SK-N-SH (cell line): ENCODE data around the gene KMT2E. TPM values are rescaled to one million over a fixed set of nuclear protein-coding genes. Genes with fewer than 3 reads are reported as not detected.

Experiments
- CTCF ChIA-PET: fragments of 300-600, 350-600 bp; formaldehyde crosslinking; extraction: SDS; loops from one replicate; lab custom pipeline; 2021; lab: Yijun Ruan, JAX
- POLR2A ChIA-PET: fragments of 350-600 bp; sonication (Branson Sonifier 250); formaldehyde crosslinking; extraction: SDS; loops from one replicate; lab custom pipeline; 2020; ENCODE audit warnings: antibody characterized with exemption, inconsistent platforms; lab: Yijun Ruan, JAX
- DNase-seq: peaks from one replicate; pipeline ENCODE4 v3.0.0; 2012
- H2AFZ ChIP-seq: fragments of 200-600 bp; sonication (generic); 2 replicates; pipeline ENCODE4 v1.8.1; 2016; ENCODE audit warnings: antibody characterized with exemption, mild to moderate bottlenecking, low read depth
- H3F3A ChIP-seq: fragments of 200-600 bp; sonication (generic); replicated peaks from 2 replicates; pipeline ENCODE3; 2016; ENCODE audit warnings: antibody characterized with exemption, mild to moderate bottlenecking; ENCODE audit not compliant: insufficient read depth
- H3K27ac ChIP-seq, 2 experiments: fragments of 200-500 bp in 1 of 2; fragments of 200-600 bp in 1 of 2; sonication (Bioruptor generic) in 1 of 2; sonication (generic), shearing (Covaris generic) in 1 of 2; 2 replicates each; pipeline versions ENCODE4 v1.5.1 to v1.6.1; 2014 to 2016; ENCODE audit warnings: low read depth in 2 of 2, inconsistent platforms in 1 of 2, low read length in 1 of 2, mild to moderate bottlenecking in 1 of 2, mixed read lengths in 1 of 2
- H3K27me3 ChIP-seq: fragments of 200-600 bp; sonication (generic), shearing (Covaris generic); 2 replicates; pipeline ENCODE4 v1.6.1; 2016; ENCODE audit warnings: mixed run types; ENCODE audit not compliant: insufficient read depth
- H3K36me3 ChIP-seq, 2 experiments: fragments of 200-500 bp in 1 of 2; fragments of 200-600 bp in 1 of 2; sonication (Bioruptor generic) in 1 of 2; sonication (generic) in 1 of 2; replicated peaks in 1 of 2; 2 replicates each; pipeline versions ENCODE3 to v1.5.1; 2014 to 2016; ENCODE audit warnings: low read length in 1 of 2, mild to moderate bottlenecking in 1 of 2; ENCODE audit not compliant: insufficient read depth in 2 of 2, control insufficient read depth in 1 of 2
- H3K4me1 ChIP-seq, 2 experiments: fragments of 200-500 bp in 1 of 2; fragments of 200-600 bp in 1 of 2; sonication (Bioruptor generic) in 1 of 2; sonication (generic), shearing (Covaris generic) in 1 of 2; 2 replicates each; pipeline versions ENCODE4 v1.5.1 to v1.6.1; 2014 to 2016; ENCODE audit warnings: low read depth in 1 of 2, low read length in 1 of 2, mixed run types in 1 of 2; ENCODE audit not compliant: insufficient read depth in 2 of 2, control insufficient read depth in 1 of 2
- H3K4me2 ChIP-seq: fragments of 200-600 bp; sonication (generic), shearing (Covaris generic); 2 replicates; pipeline ENCODE4 v1.6.1; 2017; ENCODE audit warnings: mixed run types
- H3K4me3 ChIP-seq, 2 experiments: fragments of 200-500 bp in 1 of 2; fragments of 200-600 bp in 1 of 2; sonication (Bioruptor generic) in 1 of 2; sonication (generic), shearing (Covaris generic) in 1 of 2; 2 replicates each; pipeline versions ENCODE4 v1.5.1 to v1.8.1; 2014 to 2016; ENCODE audit warnings: low read depth in 2 of 2, inconsistent platforms in 1 of 2, low read length in 1 of 2, mild to moderate bottlenecking in 1 of 2, mixed read lengths in 1 of 2, moderate library complexity in 1 of 2
- H3K79me2 ChIP-seq: fragments of 200-600 bp; sonication (generic); 2 replicates; pipeline ENCODE4 v1.8.1; 2017; ENCODE audit warnings: mild to moderate bottlenecking; ENCODE audit not compliant: insufficient read depth
- H3K9ac ChIP-seq: fragments of 200-600 bp; sonication (generic); 2 replicates; pipeline ENCODE4 v1.6.1; 2017; ENCODE audit warnings: mixed run types
- H3K9me2 ChIP-seq: fragments of 200-600 bp; sonication (generic); 2 replicates; pipeline ENCODE4 v1.6.1; 2017; ENCODE audit warnings: mixed run types
- H3K9me3 ChIP-seq: fragments of 200-600 bp; sonication (generic); 2 replicates; pipeline ENCODE4 v1.6.1; 2017; ENCODE audit warnings: mixed run types, mild to moderate bottlenecking, moderate library complexity
- H4K20me1 ChIP-seq: fragments of 200-600 bp; sonication (generic); 2 replicates; pipeline ENCODE4 v1.6.1; 2017; ENCODE audit warnings: mild to moderate bottlenecking, mixed run types; ENCODE audit not compliant: insufficient read depth
- FOXM1 ChIP-seq: IDR thresholded peaks from 2 replicates; pipeline ENCODE4 v1.4.0; 2012; ENCODE audit warnings: low read depth, mild to moderate bottlenecking
- MAX ChIP-seq: IDR thresholded peaks from 2 replicates; pipeline ENCODE4 v1.4.0; 2012; ENCODE audit warnings: low read depth
- MEF2A ChIP-seq: IDR thresholded peaks from 2 replicates; pipeline ENCODE4 v1.4.0; 2012; ENCODE audit warnings: low read depth, borderline replicate concordance
- PBX3 ChIP-seq: IDR thresholded peaks from 2 replicates; pipeline ENCODE4; 2012
- POLR2AphosphoS5 ChIP-seq: IDR thresholded peaks from 2 replicates; pipeline ENCODE4 v1.6.1; 2012; ENCODE audit warnings: low read depth, low read length
- RAD21 ChIP-seq: IDR thresholded peaks from 2 replicates; pipeline ENCODE4 v1.6.1; 2012; ENCODE audit warnings: mild to moderate bottlenecking, low read length
- SIN3A ChIP-seq: IDR thresholded peaks from 2 replicates; pipeline ENCODE4 v1.6.1; 2012; ENCODE audit warnings: low read depth, mild to moderate bottlenecking, low read length, moderate library complexity, borderline replicate concordance
- USF2 ChIP-seq: fragments of 150-350 bp; IDR thresholded peaks from 2 replicates; pipeline ENCODE4 v1.6.1; 2017; ENCODE audit warnings: antibody characterized with exemption, low read length, low read depth, borderline replicate concordance
- ZBTB33 ChIP-seq: IDR thresholded peaks from 2 replicates; pipeline ENCODE4 v1.4.0; 2012; ENCODE audit warnings: low read depth, borderline replicate concordance
- WGBS: methylation state at CpG from one replicate; pipeline ENCODE4 v1.1.6; 2017; ENCODE audit warnings: low lambda C conversion rate; 5-methylcytosine and 5-hydroxymethylcytosine counted together
- polyA plus RNA-seq, 3 experiments: library from polyadenylated mRNA; depleted of rRNA; stranded (reverse); fragments of >200 nt; gene quantifications; 2 replicates each; pipeline ENCODE4 v1.2.3, GENCODE V29; 2012

The KMT2E gene
- polyA plus RNA-seq, 1 of the 3 experiments (the other 2 are of a cell fraction) = 6.4 TPM

GRCh38 chr7:105125745-105126144 is 111.7 kb downstream of the KMT2E start:
- ChIA-PET POLR2A (interaction anchor here (1.2 kb wide), 1 partner anchor 142 kb away, joined by 3 read pairs; no protein-coding TSS in a partner anchor), CTCF (interaction anchor here (1.0 to 1.9 kb wide), 5 partner anchors 8 to 142 kb away, joined by 3 to 7 read pairs (median 4); no protein-coding TSS in a partner anchor)
- no peak overlapping the region for H3K4me3 ChIP-seq
- H3K27ac ChIP-seq = no peak overlapping the region
- H3K9me2 ChIP-seq = no peaks in the 10 kb centered on the region
- no peaks in the 10 kb centered on the region for H3F3A ChIP-seq
- H3K9me3 ChIP-seq = no peaks in the 10 kb centered on the region
- H3K36me3 ChIP-seq = peaks cover 17 to 27% of the 10 kb centered on the region in 2 experiments
- H4K20me1 ChIP-seq = no peaks in the 10 kb centered on the region
- peaks cover 0 to 19% of the 10 kb centered on the region in 2 experiments; a peak in 2 of 4 replicates for H3K4me1 ChIP-seq
- no peaks in the 10 kb centered on the region for H3K27me3 ChIP-seq
- no peak overlapping the region for H2AFZ ChIP-seq
- no peak for DNase-seq
- no peak overlapping the region for H3K4me2 ChIP-seq
- peaks cover 9% of the 10 kb centered on the region; the same call in 1 of the 2 replicates for H3K79me2 ChIP-seq
- 93% methylated on average over 12 of the region's 12 CpGs for WGBS
- H3K9ac ChIP-seq = no peak overlapping the region
- no peak for TF ChIP-seq SIN3A
- TF ChIP-seq MEF2A = no peak
- no peak for TF ChIP-seq USF2
- TF ChIP-seq POLR2AphosphoS5 = no peak
- TF ChIP-seq FOXM1 = no peak
- TF ChIP-seq PBX3 = no peak
- TF ChIP-seq ZBTB33 = no peak
- TF ChIP-seq, all 33 proteins: peak for 0

GRCh38 chr7:105126436-105126975 is 112.5 kb downstream of the KMT2E start:
- Histone ChIP-seq H3K4me1 (peaks cover 0 to 19% of the 10 kb centered on the region in 2 experiments; a peak in 2 of 4 replicates), H3K9me3 (no peaks in the 10 kb centered on the region), H3K9me2 (no peaks in the 10 kb centered on the region), H3F3A (no peaks in the 10 kb centered on the region), H3K79me2 (peaks cover 14% of the 10 kb centered on the region; the same call in 1 of the 2 replicates), H2AFZ (no peak overlapping the region), H3K9ac (no peak overlapping the region), H3K27ac (peak overlapping the region in 1 of 2 experiments; percentile 3; a peak in 1 of 4 replicates), H3K36me3 (peaks cover 22 to 28% of the 10 kb centered on the region in 2 experiments), H3K4me3 (no peak overlapping the region), H3K27me3 (no peaks in the 10 kb centered on the region), H4K20me1 (no peaks in the 10 kb centered on the region), H3K4me2 (no peak overlapping the region)
- peak; percentile 51 for DNase-seq
- no peak for TF ChIP-seq MAX
- 0 out of 2 replicates have a peak, but pooled peaks have one; percentile 7 for TF ChIP-seq RAD21
- ChIA-PET CTCF (interaction anchor here (0.6 to 1.9 kb wide), 6 partner anchors 8 to 1575 kb away, joined by 3 to 7 read pairs (median 4); no protein-coding TSS in a partner anchor), POLR2A (interaction anchor here (1.2 to 1.7 kb wide), 2 partner anchors 11 to 143 kb away, joined by 3 to 4 read pairs; no protein-coding TSS in a partner anchor)
- 82% methylated on average over 4 of the region's 4 CpGs for WGBS
